Activated CD8-positive, alpha-beta T cell treated with anti-CD3 and anti-CD28 coated beads for 36 hours (primary cell): ENCODE measurements around the gene SHISA9. TPM values are rescaled to one million over a fixed set of nuclear protein-coding genes. Genes with fewer than 3 reads are reported as not detected.

Experiments used
- ATAC-seq: fragments of 200-7000 bp; cut with Tn5 transposase; one replicate; pipeline ENCODE4 v1.10.0; 2021; ENCODE audit warnings: mild to moderate bottlenecking, moderate library complexity
- CTCF ChIA-PET: fragments of 350-600 bp; sonication (Branson Sonifier 250); formaldehyde crosslinking; loops from one replicate; lab custom pipeline; 2021; ENCODE audit warnings: antibody characterized with exemption; lab: Charles Lee
- POLR2A ChIA-PET: fragments of 350-600 bp; sonication (Branson Sonifier 250); formaldehyde crosslinking; loops from one replicate; lab custom pipeline; 2021; ENCODE audit warnings: antibody characterized with exemption; lab: Charles Lee
- DNase-seq: peaks from one replicate; pipeline ENCODE4 v3.0.0-alpha.2; 2020
- H3K27ac Mint-ChIP-seq: one replicate; pipeline ENCODE4 v1.8.0; 2021; ENCODE audit warnings: mild to moderate bottlenecking, mixed read lengths
- H3K27me3 Mint-ChIP-seq: one replicate; pipeline ENCODE4 v1.8.0; 2021; ENCODE audit warnings: mixed read lengths
- H3K36me3 Mint-ChIP-seq: one replicate; pipeline ENCODE4 v1.8.0; 2021; ENCODE audit warnings: low read depth, mixed read lengths
- H3K4me1 Mint-ChIP-seq: one replicate; pipeline ENCODE4 v1.8.0; 2021; ENCODE audit warnings: low read depth, mixed read lengths
- H3K4me3 Mint-ChIP-seq: one replicate; pipeline ENCODE4 v1.8.0; 2021; ENCODE audit warnings: mild to moderate bottlenecking, moderate library complexity, mixed read lengths
- H3K9me3 Mint-ChIP-seq: one replicate; pipeline ENCODE4 v1.8.0; 2021; ENCODE audit warnings: mixed read lengths
- intact Hi-C: fragments of 100-400 bp; cut with micrococcal nuclease; formaldehyde crosslinking; loops from one replicate; pipeline ENCODE4 v1.10.0; 2022
- total RNA-seq, 2 experiments: library from RNA; stranded (reverse); gene quantifications; one replicate each; pipeline ENCODE4 v1.2.3, GENCODE V29; 2021
- TF ChIP-seq, protein P1 (sequence below): fragments of 200-600 bp; IDR thresholded peaks from one replicate; pipeline ENCODE4 v1.8.0; 2022; ENCODE audit warnings: antibody characterized with exemption, mild to moderate bottlenecking

The SHISA9 gene
- total RNA-seq, 2 experiments from 2014 or later: not detected

DNA sequence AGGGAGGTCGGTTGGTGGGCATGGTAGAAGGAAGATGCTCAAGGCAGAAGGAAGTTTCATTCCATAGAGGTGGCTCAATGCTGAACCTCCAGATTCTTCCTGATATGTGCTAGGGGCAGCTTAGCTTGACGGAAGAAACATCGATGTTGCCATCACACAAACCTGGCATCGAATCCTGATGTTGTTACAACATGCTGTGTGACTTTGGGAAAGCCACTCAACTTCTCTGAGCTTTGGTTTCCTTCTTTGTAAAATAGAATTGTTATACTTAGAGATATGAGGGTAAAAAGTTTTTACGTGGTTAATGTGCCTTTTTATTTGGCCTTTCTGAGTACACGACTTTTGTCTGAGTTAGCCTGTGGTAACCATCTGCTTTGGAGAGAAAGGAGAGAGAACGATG is 287.9 kb downstream of the SHISA9 start:
- H3K4me1 Mint-ChIP-seq: no peaks in the 10 kb centered on the region
- CTCF ChIA-PET: no interaction called here

DNA sequence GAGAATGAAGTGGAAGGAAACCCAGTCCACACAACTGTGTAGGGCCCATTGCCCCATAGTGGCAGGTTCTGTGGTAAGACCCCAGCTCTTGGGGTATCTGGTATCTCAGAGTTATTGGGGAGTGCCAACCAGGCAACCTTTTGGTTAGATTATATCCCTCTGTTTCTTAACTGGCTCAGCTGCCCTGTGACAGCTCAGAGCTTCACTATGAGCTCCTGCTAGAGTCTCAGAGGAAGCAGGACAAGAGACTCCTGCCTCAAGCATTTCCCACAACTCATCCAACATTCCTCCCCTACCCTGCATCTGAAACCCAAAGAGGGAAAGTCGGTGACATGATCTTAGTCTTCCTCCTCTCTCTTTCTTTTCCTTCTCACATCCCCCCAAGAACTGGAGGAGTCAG is 292.3 kb downstream of the SHISA9 start:
- Mint-ChIP-seq H3K4me1 (no peaks in the 10 kb centered on the region), H3K27me3 (peaks cover 1% of the 10 kb centered on the region), H3K36me3 (no peaks in the 10 kb centered on the region), H3K27ac (no peak overlapping the region), H3K4me3 (no peak overlapping the region), H3K9me3 (peaks cover 3% of the 10 kb centered on the region)
- intact Hi-C loops: no loop called here
- DNase-seq (no peak), ATAC-seq (no peak)
- ChIA-PET POLR2A (no interaction called here), CTCF (no interaction called here)
- TF ChIP-seq, protein P1, sequence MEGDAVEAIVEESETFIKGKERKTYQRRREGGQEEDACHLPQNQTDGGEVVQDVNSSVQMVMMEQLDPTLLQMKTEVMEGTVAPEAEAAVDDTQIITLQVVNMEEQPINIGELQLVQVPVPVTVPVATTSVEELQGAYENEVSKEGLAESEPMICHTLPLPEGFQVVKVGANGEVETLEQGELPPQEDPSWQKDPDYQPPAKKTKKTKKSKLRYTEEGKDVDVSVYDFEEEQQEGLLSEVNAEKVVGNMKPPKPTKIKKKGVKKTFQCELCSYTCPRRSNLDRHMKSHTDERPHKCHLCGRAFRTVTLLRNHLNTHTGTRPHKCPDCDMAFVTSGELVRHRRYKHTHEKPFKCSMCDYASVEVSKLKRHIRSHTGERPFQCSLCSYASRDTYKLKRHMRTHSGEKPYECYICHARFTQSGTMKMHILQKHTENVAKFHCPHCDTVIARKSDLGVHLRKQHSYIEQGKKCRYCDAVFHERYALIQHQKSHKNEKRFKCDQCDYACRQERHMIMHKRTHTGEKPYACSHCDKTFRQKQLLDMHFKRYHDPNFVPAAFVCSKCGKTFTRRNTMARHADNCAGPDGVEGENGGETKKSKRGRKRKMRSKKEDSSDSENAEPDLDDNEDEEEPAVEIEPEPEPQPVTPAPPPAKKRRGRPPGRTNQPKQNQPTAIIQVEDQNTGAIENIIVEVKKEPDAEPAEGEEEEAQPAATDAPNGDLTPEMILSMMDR: no peak

More for the DNA sequence above, 287.9 kb downstream of the SHISA9 start:
- DNase-seq (no peak), ATAC-seq (no peak)
- no peak overlapping the region for H3K27ac Mint-ChIP-seq
- no peak overlapping the region for H3K4me3 Mint-ChIP-seq
- peaks cover 4% of the 10 kb centered on the region for H3K27me3 Mint-ChIP-seq
- POLR2A ChIA-PET: no interaction called here
- intact Hi-C loops: no loop called here
- TF ChIP-seq, protein P1: no peak
- peaks cover under 1% of the 10 kb centered on the region for H3K9me3 Mint-ChIP-seq
- H3K36me3 Mint-ChIP-seq: no peaks in the 10 kb centered on the region

DNA sequence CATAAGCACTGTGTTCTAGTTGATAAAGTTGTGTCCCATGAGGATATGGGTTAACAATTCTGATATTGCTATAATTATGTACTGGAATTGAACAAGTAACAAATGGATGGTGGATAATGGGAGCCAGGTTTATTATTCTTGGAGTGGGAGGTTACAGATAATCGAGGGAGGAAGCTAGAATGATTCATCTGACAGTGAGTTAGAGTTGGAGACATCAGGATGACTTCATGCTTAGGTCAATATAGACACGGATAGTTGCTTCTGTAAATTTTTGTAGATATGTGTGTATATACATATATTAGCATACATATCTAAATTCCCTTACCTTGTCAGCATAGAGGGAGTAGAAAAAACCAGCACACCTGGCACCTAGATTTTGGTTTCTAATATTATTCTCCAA is 293.4 kb downstream of the SHISA9 start:
- ATAC-seq (no peak), DNase-seq (no peak)
- CTCF ChIA-PET: no interaction called here
- Mint-ChIP-seq H3K27me3 (peaks cover 1% of the 10 kb centered on the region), H3K4me3 (no peak overlapping the region), H3K27ac (no peak overlapping the region), H3K4me1 (no peaks in the 10 kb centered on the region), H3K36me3 (no peaks in the 10 kb centered on the region), H3K9me3 (peaks cover 3% of the 10 kb centered on the region)
- TF ChIP-seq, protein P1: no peak
- intact Hi-C loops: no loop called here
- POLR2A ChIA-PET: no interaction called here

DNA sequence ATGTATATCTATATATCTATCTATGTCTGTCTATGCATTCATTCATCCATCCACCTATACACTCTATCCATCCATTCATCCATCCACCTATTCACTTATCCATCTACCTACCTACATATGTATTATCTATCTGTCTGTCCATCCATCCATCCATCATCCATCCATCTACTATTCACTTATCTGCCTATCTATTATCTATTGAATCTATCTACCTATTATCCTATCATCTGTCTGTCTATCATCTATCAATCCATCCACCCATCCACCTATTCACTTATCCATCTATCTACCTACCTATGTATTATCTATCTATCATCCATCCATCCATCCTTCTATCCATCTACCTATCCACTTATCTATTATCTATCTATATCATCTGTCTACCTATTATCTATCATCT is 302.3 kb downstream of the SHISA9 start:
- H3K4me3 Mint-ChIP-seq: no peak overlapping the region
- ChIA-PET CTCF (no interaction called here), POLR2A (no interaction called here)
- no peaks in the 10 kb centered on the region for H3K9me3 Mint-ChIP-seq
- ATAC-seq: no peak
- DNase-seq: no peak
- intact Hi-C loops: no loop called here
- TF ChIP-seq, protein P1: no peak
- H3K4me1 Mint-ChIP-seq: no peaks in the 10 kb centered on the region
- H3K36me3 Mint-ChIP-seq: no peaks in the 10 kb centered on the region
- no peak overlapping the region for H3K27ac Mint-ChIP-seq
- no peaks in the 10 kb centered on the region for H3K27me3 Mint-ChIP-seq

DNA sequence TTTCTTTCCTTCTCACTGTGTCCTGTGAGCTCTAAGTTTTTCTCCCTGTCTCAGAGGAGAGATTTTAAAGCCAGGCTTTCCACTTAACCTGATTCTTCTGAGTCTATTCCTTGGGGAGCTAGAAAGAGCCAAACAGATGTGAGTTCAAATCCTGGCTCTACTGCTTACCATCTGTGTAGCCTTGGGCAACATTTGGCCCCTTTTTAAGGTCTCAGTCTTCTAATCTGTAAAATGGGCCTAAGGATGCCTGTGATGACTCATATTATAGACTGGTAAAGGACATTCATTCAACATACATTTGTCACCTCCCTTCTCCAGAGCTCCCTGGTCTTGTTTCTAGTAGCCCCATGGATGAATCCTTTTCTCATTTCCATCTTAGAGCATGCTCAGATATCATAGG is 304.0 kb downstream of the SHISA9 start:
- no peaks in the 10 kb centered on the region for H3K36me3 Mint-ChIP-seq
- no peaks in the 10 kb centered on the region for H3K27me3 Mint-ChIP-seq
- intact Hi-C loops: no loop called here
- H3K4me3 Mint-ChIP-seq: no peak overlapping the region
- ATAC-seq (no peak), DNase-seq (no peak)
- ChIA-PET CTCF (no interaction called here), POLR2A (no interaction called here)
- H3K27ac Mint-ChIP-seq: no peak overlapping the region
- no peaks in the 10 kb centered on the region for H3K4me1 Mint-ChIP-seq
- TF ChIP-seq, protein P1: no peak
- H3K9me3 Mint-ChIP-seq: no peaks in the 10 kb centered on the region
